Adrenal gland (tissue), 5 donors: ENCODE measurements around the gene GLIPR2.
"Not testable (repeated sequence)": the region's sequence is repeated elsewhere in the genome, so short reads cannot be mapped to it uniquely, and the experiment has no call there.

Experiments
- CTCF ChIP-seq, 6 experiments: fragments of 450-650 bp in 4 of 6; fragments of 200-600 bp in 2 of 6; sonication (generic) in 1 of 6; IDR thresholded peaks; 1 replicate in 5 of 6; 2 replicates in 1 of 6; pipeline versions ENCODE4 v1.5.1 to v1.8.0; 2016 to 2021; ENCODE audit warnings: antibody characterized with exemption in 6 of 6, mild to moderate bottlenecking in 2 of 6, moderate library complexity in 1 of 6
- POLR2A ChIP-seq, 2 donors: fragments of 450-650 bp; IDR thresholded peaks; one replicate each; pipeline ENCODE4 v1.6.1; 2017; ENCODE audit warnings: antibody characterized with exemption in 2 of 2, mild to moderate bottlenecking in 2 of 2, moderate library complexity in 1 of 2
- donor health status: DM: no; HTN: no; CAD: no.

DNA sequence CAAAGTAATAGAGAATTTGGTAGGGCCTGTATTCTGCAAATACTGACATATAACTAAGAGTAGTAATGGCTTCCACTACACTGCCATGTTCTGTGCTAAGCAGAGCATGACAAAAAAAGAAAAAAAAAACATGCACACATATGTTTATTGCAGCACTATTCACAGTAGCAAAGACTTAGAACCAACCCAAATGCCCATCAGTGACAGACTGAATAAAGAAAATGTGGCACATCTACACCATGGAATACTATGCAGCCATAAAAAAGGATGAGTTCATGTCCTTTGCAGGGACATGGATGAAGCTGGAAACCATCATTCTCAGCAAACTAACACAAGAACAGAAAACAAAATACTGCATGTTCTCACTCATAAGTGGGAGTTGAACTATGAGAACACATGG is 49.5 kb upstream of the GLIPR2 start:
- TF ChIP-seq CTCF, POLR2A (IDR thresholded peaks at IDR 0.05): not testable (repeated sequence)
